Endothelial cell of umbilical vein (primary cell): Measurements from ENCODE around the gene DNAJC24. TPM values are rescaled to one million over a fixed set of nuclear protein-coding genes. Genes with fewer than 3 reads are reported as not detected.

Experiments
- BruUV-seq: library from RNA; stranded (reverse); fragments of 400-500 nt; replicated peaks from 2 replicates; lab custom pipeline; 2021; lab: Mats Ljungman, UMichigan
- CTCF ChIA-PET: fragments of 300-600, 350-600 bp; sonication (Branson Sonifier 250); formaldehyde crosslinking; loops from one replicate; lab custom pipeline; 2021; ENCODE audit warnings: antibody characterized with exemption, inconsistent platforms; lab: Charles Lee
- POLR2A ChIA-PET: fragments of 300-600, 350-600 bp; sonication (Branson Sonifier 250); formaldehyde crosslinking; loops from one replicate; lab custom pipeline; 2021; ENCODE audit warnings: antibody characterized with exemption, inconsistent platforms; lab: Charles Lee
- DNase-seq: peaks from one replicate; pipeline ENCODE4 v3.0.0-alpha.2; 2011; ENCODE audit warnings: low read depth, low spot score
- FAIRE-seq: peaks from 2 replicates; lab custom pipeline; 2011; peaks lifted over from hg19 to GRCh38; lab: Jason Lieb, UNC
- H2AFZ ChIP-seq: 2 replicates; pipeline ENCODE4 v1.6.0; 2012; ENCODE audit warnings: low read depth, low read length, control low read depth, inconsistent platforms
- H3K27ac ChIP-seq: 2 replicates; pipeline ENCODE4 v1.5.1; 2011; ENCODE audit warnings: low read depth, mild to moderate bottlenecking, control low read depth, low read length, moderate library complexity; ENCODE audit not compliant: insufficient read depth
- H3K27me3 ChIP-seq, 2 experiments: 2 replicates each; pipeline versions ENCODE4 v1.6.0 to v1.6.1; 2011; ENCODE audit warnings: low read length in 2 of 2, mixed read lengths in 1 of 2; ENCODE audit not compliant: control insufficient read depth in 2 of 2, insufficient read depth in 2 of 2
- H3K36me3 ChIP-seq, 2 experiments: 2 replicates in 1 of 2; 3 replicates in 1 of 2; pipeline ENCODE4 v1.5.1; 2011; ENCODE audit warnings: low read length in 2 of 2, mild to moderate bottlenecking in 1 of 2, moderate library complexity in 1 of 2; ENCODE audit not compliant: control insufficient read depth in 2 of 2, insufficient read depth in 2 of 2; ENCODE audit errors: extremely low read depth in 1 of 2
- H3K4me1 ChIP-seq: 3 replicates; pipeline ENCODE4 v1.5.1; 2011; ENCODE audit warnings: mild to moderate bottlenecking, low read length; ENCODE audit not compliant: control insufficient read depth, insufficient read depth; ENCODE audit errors: extremely low read depth
- H3K4me2 ChIP-seq: 2 replicates; pipeline ENCODE4 v1.6.1; 2011; ENCODE audit warnings: low read length, control low read depth, mixed read lengths; ENCODE audit not compliant: insufficient read depth
- H3K4me3 ChIP-seq, 3 experiments: fragments of 200-600 bp in 1 of 3; sonication (generic), shearing (Covaris generic) in 1 of 3; replicated peaks in 1 of 3; 2 replicates each; pipeline ENCODE4 v1.5.1; 2011 to 2016; ENCODE audit warnings: control low read depth in 3 of 3, low read length in 3 of 3, mild to moderate bottlenecking in 2 of 3, inconsistent platforms in 1 of 3, low read depth in 1 of 3, moderate library complexity in 1 of 3; ENCODE audit not compliant: insufficient read depth in 1 of 3
- H3K79me2 ChIP-seq: 2 replicates; pipeline ENCODE4 v1.6.0; 2012; ENCODE audit warnings: low read length, inconsistent platforms; ENCODE audit not compliant: control insufficient read depth, insufficient read depth
- H3K9ac ChIP-seq: replicated peaks from 2 replicates; pipeline ENCODE3; 2011; ENCODE audit warnings: low read length, control low read depth; ENCODE audit not compliant: insufficient read depth; ENCODE audit errors: extremely low read depth
- H3K9me1 ChIP-seq: replicated peaks from 3 replicates; pipeline ENCODE4 v1.6.0; 2011; ENCODE audit warnings: mild to moderate bottlenecking, low read length; ENCODE audit not compliant: control insufficient read depth, insufficient read depth; ENCODE audit errors: extremely low read depth
- H3K9me3 ChIP-seq: replicated peaks from 2 replicates; pipeline ENCODE4 v1.5.1; 2012; ENCODE audit warnings: low read length, inconsistent platforms; ENCODE audit not compliant: control insufficient read depth, insufficient read depth
- H4K20me1 ChIP-seq: replicated peaks from 2 replicates; pipeline ENCODE3; 2011; ENCODE audit warnings: mild to moderate bottlenecking, low read length; ENCODE audit not compliant: control insufficient read depth, insufficient read depth; ENCODE audit errors: extremely low read depth
- EZH2 ChIP-seq: IDR thresholded peaks from 2 replicates; pipeline ENCODE4 v1.6.1; 2012; ENCODE audit warnings: borderline replicate concordance, low read depth, mild to moderate bottlenecking, moderate library complexity, low read length, inconsistent platforms; ENCODE audit not compliant: severe bottlenecking
- FOS ChIP-seq: IDR thresholded peaks from 2 replicates; pipeline ENCODE4 v1.6.1; 2011; ENCODE audit warnings: mild to moderate bottlenecking, low read length, moderate library complexity, borderline replicate concordance; ENCODE audit not compliant: insufficient read depth
- GATA2 ChIP-seq: IDR thresholded peaks from 2 replicates; pipeline ENCODE4 v1.7.0; 2011; ENCODE audit warnings: low read depth, mild to moderate bottlenecking, moderate library complexity, mixed read lengths, low read length; ENCODE audit not compliant: insufficient read length, insufficient read depth
- JUN ChIP-seq: IDR thresholded peaks from 2 replicates; pipeline ENCODE4 v1.6.1; 2011; ENCODE audit warnings: borderline replicate concordance, low read depth; ENCODE audit not compliant: insufficient read length, insufficient read depth
- MYC ChIP-seq: IDR thresholded peaks from one replicate; pipeline ENCODE4 v1.6.1; 2011; ENCODE audit warnings: mild to moderate bottlenecking, low read depth, low read length
- POLR2A ChIP-seq: IDR thresholded peaks from 2 replicates; pipeline ENCODE4 v1.6.1; 2012; ENCODE audit warnings: low read depth, mild to moderate bottlenecking, control low read depth, low read length
- POLR2AphosphoS5 ChIP-seq: IDR thresholded peaks from 2 replicates; pipeline ENCODE4 v1.6.1; 2012; ENCODE audit warnings: low read depth, mild to moderate bottlenecking, control low read depth, low read length, moderate library complexity; ENCODE audit not compliant: insufficient read depth
- dilution Hi-C: fragments of 300-500 bp; cut with MboI; formaldehyde crosslinking; loops from one replicate; pipeline ENCODE4 v1.15.0; 2019; ENCODE audit warnings: low sequenced_read_pairs; ENCODE audit not compliant: extremely low pct_ligation_motif_present
- intact Hi-C: fragments of 100-400 bp; cut with micrococcal nuclease; formaldehyde crosslinking; loops from one replicate; pipeline ENCODE4 v1.10.0; 2022
- polyA plus RNA-seq, 4 experiments: library from polyadenylated mRNA; depleted of rRNA in 3 of 4; stranded (reverse) in 3 of 4; unstranded in 1 of 4; fragments of >200 nt; gene quantifications; 2 replicates each; pipeline versions ENCODE4 v1.2.1 to v1.2.3, GENCODE V29; 2011 to 2012; ENCODE audit warnings: missing spikeins in 1 of 4
- total RNA-seq: library from RNA; stranded (reverse); gene quantifications from 2 replicates; pipeline ENCODE4 v1.2.3, GENCODE V29; 2021
- TF ChIP-seq, protein P1 (sequence below), 2 donors: IDR thresholded peaks; 1 replicate in 1 of 2; 2 replicates in 1 of 2; pipeline ENCODE4 v1.5.1; 2011; ENCODE audit warnings: low read length in 2 of 2, mild to moderate bottlenecking in 2 of 2, moderate library complexity in 2 of 2, control low read depth in 1 of 2, inconsistent platforms in 1 of 2, low read depth in 1 of 2; ENCODE audit not compliant: insufficient read depth in 1 of 2; ENCODE audit errors: extremely low read depth in 1 of 2
- TF ChIP-seq, protein P2 (sequence below): IDR thresholded peaks from 2 replicates; pipeline ENCODE4 v1.6.1; 2011; ENCODE audit not compliant: insufficient read depth, insufficient read length

Gene DNAJC24
- total and polyA plus RNA-seq, 2 donors (not counting 3 experiments of a cell fraction or from before 2014, with no cell fraction given) = 7.2 to 16.8 TPM

DNA sequence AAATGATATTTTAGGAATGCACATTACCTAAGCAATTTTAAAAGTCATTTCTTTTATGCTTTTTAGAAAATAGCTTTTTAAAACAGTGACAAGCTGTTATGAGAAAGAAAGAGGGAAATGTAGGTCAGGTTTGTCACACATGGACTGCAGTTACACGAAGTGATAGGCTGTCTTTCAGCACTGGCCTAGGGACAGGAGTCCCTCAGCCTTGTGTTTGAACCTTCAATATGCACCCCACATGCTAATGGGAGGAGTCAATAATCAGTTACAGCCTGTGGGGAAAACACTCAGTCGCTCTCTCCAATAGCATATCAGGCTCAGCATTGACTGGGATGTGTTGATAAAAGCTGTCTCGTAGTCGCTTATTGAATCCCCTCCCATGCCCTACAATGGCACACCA is 45.8 kb downstream of the DNAJC24 start:
- no TSS peak for BruUV-seq
- dilution Hi-C loops = no loop called here
- Histone ChIP-seq H3K27me3 (no peaks in the 10 kb centered on the region), H3K27ac (no peak overlapping the region), H3K36me3 (no peaks in the 10 kb centered on the region), H2AFZ (no peak overlapping the region), H4K20me1 (no peaks in the 10 kb centered on the region), H3K9ac (no peak overlapping the region), H3K4me3 (no peak overlapping the region), H3K4me2 (no peak overlapping the region), H3K79me2 (no peaks in the 10 kb centered on the region), H3K4me1 (no peaks in the 10 kb centered on the region), H3K9me1 (peaks cover 3% of the 10 kb centered on the region), H3K9me3 (no peaks in the 10 kb centered on the region)
- FAIRE-seq (no peak), DNase-seq (no peak)
- POLR2A ChIA-PET = no interaction called here
- TF ChIP-seq FOS (no peak), JUN (no peak), MYC (no peak), POLR2AphosphoS5 (no peak), EZH2 (no peak), POLR2A (no peak), GATA2 (no peak)
- TF ChIP-seq, protein P1, sequence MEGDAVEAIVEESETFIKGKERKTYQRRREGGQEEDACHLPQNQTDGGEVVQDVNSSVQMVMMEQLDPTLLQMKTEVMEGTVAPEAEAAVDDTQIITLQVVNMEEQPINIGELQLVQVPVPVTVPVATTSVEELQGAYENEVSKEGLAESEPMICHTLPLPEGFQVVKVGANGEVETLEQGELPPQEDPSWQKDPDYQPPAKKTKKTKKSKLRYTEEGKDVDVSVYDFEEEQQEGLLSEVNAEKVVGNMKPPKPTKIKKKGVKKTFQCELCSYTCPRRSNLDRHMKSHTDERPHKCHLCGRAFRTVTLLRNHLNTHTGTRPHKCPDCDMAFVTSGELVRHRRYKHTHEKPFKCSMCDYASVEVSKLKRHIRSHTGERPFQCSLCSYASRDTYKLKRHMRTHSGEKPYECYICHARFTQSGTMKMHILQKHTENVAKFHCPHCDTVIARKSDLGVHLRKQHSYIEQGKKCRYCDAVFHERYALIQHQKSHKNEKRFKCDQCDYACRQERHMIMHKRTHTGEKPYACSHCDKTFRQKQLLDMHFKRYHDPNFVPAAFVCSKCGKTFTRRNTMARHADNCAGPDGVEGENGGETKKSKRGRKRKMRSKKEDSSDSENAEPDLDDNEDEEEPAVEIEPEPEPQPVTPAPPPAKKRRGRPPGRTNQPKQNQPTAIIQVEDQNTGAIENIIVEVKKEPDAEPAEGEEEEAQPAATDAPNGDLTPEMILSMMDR (IDR thresholded peaks at IDR 0.05; ENCODE audit: extremely low read depth in 1 of 2, insufficient read depth in 1 of 2, low read depth in 1 of 2, low read length in 2 of 2) = no peak
- TF ChIP-seq, protein P2, sequence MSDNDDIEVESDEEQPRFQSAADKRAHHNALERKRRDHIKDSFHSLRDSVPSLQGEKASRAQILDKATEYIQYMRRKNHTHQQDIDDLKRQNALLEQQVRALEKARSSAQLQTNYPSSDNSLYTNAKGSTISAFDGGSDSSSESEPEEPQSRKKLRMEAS = no peak
- CTCF ChIA-PET = interaction anchor here (1.9 kb wide), 1 partner anchor 19 kb away, joined by 7 read pairs; no protein-coding TSS in a partner anchor
- intact Hi-C loops = no loop called here
